GM12872 (cell line): ENCODE results near the gene G0S2.

ENCODE experiments used
- CTCF ChIP-seq: IDR thresholded peaks from 3 replicates; pipeline ENCODE4 v1.5.1; 2011; ENCODE audit warnings: low read depth, mild to moderate bottlenecking, low read length, moderate library complexity; ENCODE audit not compliant: insufficient read depth

The G0S2 gene

GRCh38 chr1:209723756-209724693 lies 48.8 kb downstream of the G0S2 start:
- TF ChIP-seq CTCF = no peak
